ENCODE results near the gene APEH.

- TF ChIP-seq, protein P1, sequence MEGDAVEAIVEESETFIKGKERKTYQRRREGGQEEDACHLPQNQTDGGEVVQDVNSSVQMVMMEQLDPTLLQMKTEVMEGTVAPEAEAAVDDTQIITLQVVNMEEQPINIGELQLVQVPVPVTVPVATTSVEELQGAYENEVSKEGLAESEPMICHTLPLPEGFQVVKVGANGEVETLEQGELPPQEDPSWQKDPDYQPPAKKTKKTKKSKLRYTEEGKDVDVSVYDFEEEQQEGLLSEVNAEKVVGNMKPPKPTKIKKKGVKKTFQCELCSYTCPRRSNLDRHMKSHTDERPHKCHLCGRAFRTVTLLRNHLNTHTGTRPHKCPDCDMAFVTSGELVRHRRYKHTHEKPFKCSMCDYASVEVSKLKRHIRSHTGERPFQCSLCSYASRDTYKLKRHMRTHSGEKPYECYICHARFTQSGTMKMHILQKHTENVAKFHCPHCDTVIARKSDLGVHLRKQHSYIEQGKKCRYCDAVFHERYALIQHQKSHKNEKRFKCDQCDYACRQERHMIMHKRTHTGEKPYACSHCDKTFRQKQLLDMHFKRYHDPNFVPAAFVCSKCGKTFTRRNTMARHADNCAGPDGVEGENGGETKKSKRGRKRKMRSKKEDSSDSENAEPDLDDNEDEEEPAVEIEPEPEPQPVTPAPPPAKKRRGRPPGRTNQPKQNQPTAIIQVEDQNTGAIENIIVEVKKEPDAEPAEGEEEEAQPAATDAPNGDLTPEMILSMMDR (IDR thresholded peaks at IDR 0.05) = no peak
- TF ChIP-seq, protein P2, sequence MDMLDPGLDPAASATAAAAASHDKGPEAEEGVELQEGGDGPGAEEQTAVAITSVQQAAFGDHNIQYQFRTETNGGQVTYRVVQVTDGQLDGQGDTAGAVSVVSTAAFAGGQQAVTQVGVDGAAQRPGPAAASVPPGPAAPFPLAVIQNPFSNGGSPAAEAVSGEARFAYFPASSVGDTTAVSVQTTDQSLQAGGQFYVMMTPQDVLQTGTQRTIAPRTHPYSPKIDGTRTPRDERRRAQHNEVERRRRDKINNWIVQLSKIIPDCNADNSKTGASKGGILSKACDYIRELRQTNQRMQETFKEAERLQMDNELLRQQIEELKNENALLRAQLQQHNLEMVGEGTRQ (CRISPR knock-in tag; IDR thresholded peaks at IDR 0.05) = no peak
- TF ChIP-seq CREB1 (CRISPR knock-in tag; IDR thresholded peaks at IDR 0.05) = no peak
- no peak for TF ChIP-seq HMGXB4 (CRISPR knock-in tag; IDR thresholded peaks at IDR 0.05)
- TF ChIP-seq, protein P3, sequence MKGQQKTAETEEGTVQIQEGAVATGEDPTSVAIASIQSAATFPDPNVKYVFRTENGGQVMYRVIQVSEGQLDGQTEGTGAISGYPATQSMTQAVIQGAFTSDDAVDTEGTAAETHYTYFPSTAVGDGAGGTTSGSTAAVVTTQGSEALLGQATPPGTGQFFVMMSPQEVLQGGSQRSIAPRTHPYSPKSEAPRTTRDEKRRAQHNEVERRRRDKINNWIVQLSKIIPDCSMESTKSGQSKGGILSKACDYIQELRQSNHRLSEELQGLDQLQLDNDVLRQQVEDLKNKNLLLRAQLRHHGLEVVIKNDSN (CRISPR knock-in tag; IDR thresholded peaks at IDR 0.05) = no peak
- TF ChIP-seq CBFB (CRISPR knock-in tag; IDR thresholded peaks at IDR 0.05; ENCODE audit: low read depth) = no peak
- no peak for TF ChIP-seq NFYB (CRISPR knock-in tag; conservative IDR thresholded peaks at IDR 0.05; ENCODE audit: low read depth)
- TF ChIP-seq FOXP1 (CRISPR knock-in tag; IDR thresholded peaks at IDR 0.05; ENCODE audit: borderline replicate concordance) = no peak
- no peak for TF ChIP-seq ZNF121 (CRISPR knock-in tag; IDR thresholded peaks at IDR 0.05)
- no peak for TF ChIP-seq SMAD4 (CRISPR knock-in tag; IDR thresholded peaks at IDR 0.05)
- TF ChIP-seq ZNF138 (CRISPR knock-in tag; conservative IDR thresholded peaks at IDR 0.05) = no peak
- no peak for TF ChIP-seq NR3C1 (CRISPR knock-in tag; conservative IDR thresholded peaks at IDR 0.05; ENCODE audit: low read depth)
Measured at GRCh38 chr3:49714728-49715550, 40.8 kb downstream of the APEH start.
